Brain microvascular endothelial cell (primary cell): ENCODE results near the gene UBR2.

Source experiments
- DNase-seq: peaks from one replicate; pipeline ENCODE4 v3.0.0-alpha.2; 2020
- H3K27ac ChIP-seq: fragments of 250-450 bp; sonication (Bioruptor Pico); 2 replicates; pipeline ENCODE4 v1.5.1; 2020; ENCODE audit warnings: mild to moderate bottlenecking, moderate library complexity
- H3K27me3 ChIP-seq: fragments of 250-450 bp; sonication (Bioruptor Pico); replicated peaks from 2 replicates; pipeline ENCODE4 v1.5.1; 2020; ENCODE audit warnings: mild to moderate bottlenecking
- H3K36me3 ChIP-seq: fragments of 250-450 bp; sonication (Bioruptor Pico); replicated peaks from 2 replicates; pipeline ENCODE4 v1.5.1; 2020; ENCODE audit warnings: mild to moderate bottlenecking
- H3K4me3 ChIP-seq: 2 replicates; pipeline ENCODE4 v1.5.1; 2011; ENCODE audit warnings: low read depth, mild to moderate bottlenecking, control low read depth, low read length, moderate library complexity
- CTCF ChIP-seq: IDR thresholded peaks from 2 replicates; pipeline ENCODE4 v1.5.1; 2011; ENCODE audit warnings: low read depth, mild to moderate bottlenecking, moderate library complexity, low read length, control low read depth, inconsistent platforms; ENCODE audit errors: missing control alignments
- in situ Hi-C: cut with HindIII; loops from 2 replicates; pipeline ENCODE4 v1.10.0; 2017; ENCODE audit warnings: low sequenced_read_pairs, low pct_ligation_motif_present

UBR2 gene

GRCh38 chr6:42742116-42742894 lies 178.5 kb downstream of the UBR2 start:
- no peak overlapping the region for H3K4me3 ChIP-seq
- TF ChIP-seq CTCF, result no peak
- no peak overlapping the region for H3K27ac ChIP-seq
- in situ Hi-C loops, result no loop called here
- no peaks in the 10 kb centered on the region for H3K27me3 ChIP-seq
- no peaks in the 10 kb centered on the region for H3K36me3 ChIP-seq
- no peak for DNase-seq
